ENCODE results near the gene PRKAR1B. TPM values are rescaled to one million over a fixed set of nuclear protein-coding genes. Genes with fewer than 3 reads are reported as not detected.
"Not testable (repeated sequence)": the region's sequence is repeated elsewhere in the genome, so short reads cannot be mapped to it uniquely, and the experiment has no call there.

PRKAR1B gene
- total and polyA plus RNA-seq, 5 donors: 20.7 to 38.3 (median 23.8) TPM

DNA sequence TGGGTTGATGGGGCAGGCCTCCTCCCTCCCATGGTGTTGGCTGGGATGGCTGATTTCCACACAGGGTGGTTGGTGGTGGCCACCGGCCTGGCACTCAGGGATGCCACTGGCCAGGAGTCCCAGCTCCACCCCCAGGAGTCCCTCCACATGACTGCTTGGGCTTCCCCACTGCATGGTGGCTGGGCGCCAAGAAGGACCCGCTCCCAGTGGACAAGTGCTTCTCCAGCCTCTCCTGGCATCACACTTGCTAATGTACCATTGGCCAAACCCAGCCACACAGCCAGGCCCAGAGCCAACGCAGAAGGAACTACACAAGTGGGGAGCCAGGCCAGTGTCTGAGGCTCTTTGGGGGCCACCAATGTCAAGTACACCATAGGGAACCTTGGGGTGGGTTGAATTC lies 74.2 kb downstream of the PRKAR1B start:
- ATAC-seq (no peak), DNase-seq (peak in 2 of 3 donors; percentile 36 to 56)
- H3K4me1 ChIP-seq (ENCODE audit: control insufficient read depth, insufficient read depth, low read length): no peaks in the 10 kb centered on the region
- 98% methylated on average over 4 of the region's 4 CpGs for WGBS
- H3K9me3 ChIP-seq (ENCODE audit: control insufficient read depth, low read length): no peaks in the 10 kb centered on the region
- intact Hi-C loops (cut with DNase I): loop anchor here in 3 of 4 donors (10.0 kb wide), 2 partner anchors 128 to 138 kb away; partner anchors contain the start of gene PDGFA (in 1 of the 3)
- no peak overlapping the region for H3K27ac ChIP-seq (ENCODE audit: low read length)
- H3K27me3 ChIP-seq (ENCODE audit: control insufficient read depth, insufficient read depth): no peaks in the 10 kb centered on the region
- no peak overlapping the region for H3K4me3 ChIP-seq (ENCODE audit: low read length)

DNA sequence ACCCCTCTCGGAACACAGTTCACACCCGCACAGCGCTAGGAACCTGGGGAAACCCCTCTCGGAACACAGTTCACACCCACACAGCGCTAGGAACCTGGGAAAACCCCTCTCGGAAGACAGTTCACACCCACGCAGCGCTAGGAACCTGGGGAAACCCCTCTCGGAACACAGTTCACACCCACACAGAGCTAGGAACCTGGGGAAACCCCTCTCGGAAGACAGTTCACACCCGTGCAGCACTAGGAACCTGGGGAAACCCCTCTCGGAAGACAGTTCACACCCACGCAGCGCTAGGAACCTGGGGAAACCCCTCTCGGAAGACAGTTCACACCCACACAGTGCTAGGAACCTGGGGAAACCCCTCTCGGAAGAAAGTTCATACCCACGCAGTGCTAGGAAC lies 74.9 kb downstream of the PRKAR1B start:
- intact Hi-C loops (cut with DNase I): loop anchor here in 3 of 4 donors (10.0 kb wide), 2 partner anchors 127 to 137 kb away; partner anchors contain the start of gene PDGFA (in 1 of the 3)
- WGBS: 96% methylated on average over 17 of the region's 17 CpGs
- DNase-seq: peak in 1 of 3 donors; percentile 10

DNA sequence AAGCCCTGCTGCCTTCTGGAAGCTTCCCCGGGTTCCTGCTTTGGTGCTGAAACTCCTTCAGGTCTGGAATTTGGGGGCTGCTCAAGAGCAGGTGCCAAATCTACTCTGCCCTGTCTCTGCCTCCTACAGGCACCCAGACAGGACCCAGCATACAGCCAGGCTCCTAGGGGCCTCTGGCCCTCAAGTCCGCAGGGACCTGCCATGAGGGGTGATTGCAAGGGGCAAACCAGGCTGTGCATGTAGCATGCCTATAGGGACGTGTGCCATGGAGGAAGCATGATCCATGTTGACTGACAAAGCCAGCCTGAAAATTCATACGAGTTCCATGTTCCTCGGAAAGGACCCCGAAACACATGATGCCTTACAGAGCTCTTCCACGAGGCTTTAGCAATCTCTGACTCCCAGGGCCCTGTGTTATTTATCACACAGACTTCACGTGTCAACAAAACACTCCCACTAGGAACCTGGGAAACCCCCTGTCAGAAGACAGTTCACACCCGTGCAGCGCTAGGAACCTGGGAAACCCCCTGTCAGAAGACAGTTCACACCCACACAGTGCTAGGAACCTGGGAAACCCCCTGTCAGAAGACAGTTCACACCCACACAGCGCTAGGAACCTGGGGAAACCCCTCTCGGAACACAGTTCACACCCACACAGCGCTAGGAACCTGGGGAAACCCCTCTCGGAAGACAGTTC lies 75.9 kb downstream of the PRKAR1B start:
- ATAC-seq: peak in 1 of 2 donors; percentile 13
- peak overlapping the region; percentile 30 for H3K27ac ChIP-seq (ENCODE audit: low read length)
- WGBS: 91% methylated on average over 14 of the region's 14 CpGs
- intact Hi-C loops (cut with DNase I): loop anchor here in 3 of 4 donors (10.0 kb wide), 2 partner anchors 126 to 136 kb away; partner anchors contain the start of gene PDGFA (in 1 of the 3)
- no peak overlapping the region for H3K4me3 ChIP-seq (ENCODE audit: low read length)
- no peaks in the 10 kb centered on the region for H3K27me3 ChIP-seq (ENCODE audit: control insufficient read depth, insufficient read depth)
- no peaks in the 10 kb centered on the region for H3K9me3 ChIP-seq (ENCODE audit: control insufficient read depth, low read length)
- DNase-seq: peak in 1 of 3 donors; percentile 4
- no peaks in the 10 kb centered on the region for H3K4me1 ChIP-seq (ENCODE audit: control insufficient read depth, insufficient read depth, low read length)

More for the DNA sequence above, 74.9 kb downstream of the PRKAR1B start:
- H3K9me3 ChIP-seq (ENCODE audit: control insufficient read depth, low read length); H3K27me3 ChIP-seq (ENCODE audit: control insufficient read depth, insufficient read depth); H3K27ac ChIP-seq (ENCODE audit: low read length); H3K4me3 ChIP-seq (ENCODE audit: low read length); H3K4me1 ChIP-seq (ENCODE audit: control insufficient read depth, insufficient read depth, low read length); ATAC-seq: not testable (repeated sequence)

DNA sequence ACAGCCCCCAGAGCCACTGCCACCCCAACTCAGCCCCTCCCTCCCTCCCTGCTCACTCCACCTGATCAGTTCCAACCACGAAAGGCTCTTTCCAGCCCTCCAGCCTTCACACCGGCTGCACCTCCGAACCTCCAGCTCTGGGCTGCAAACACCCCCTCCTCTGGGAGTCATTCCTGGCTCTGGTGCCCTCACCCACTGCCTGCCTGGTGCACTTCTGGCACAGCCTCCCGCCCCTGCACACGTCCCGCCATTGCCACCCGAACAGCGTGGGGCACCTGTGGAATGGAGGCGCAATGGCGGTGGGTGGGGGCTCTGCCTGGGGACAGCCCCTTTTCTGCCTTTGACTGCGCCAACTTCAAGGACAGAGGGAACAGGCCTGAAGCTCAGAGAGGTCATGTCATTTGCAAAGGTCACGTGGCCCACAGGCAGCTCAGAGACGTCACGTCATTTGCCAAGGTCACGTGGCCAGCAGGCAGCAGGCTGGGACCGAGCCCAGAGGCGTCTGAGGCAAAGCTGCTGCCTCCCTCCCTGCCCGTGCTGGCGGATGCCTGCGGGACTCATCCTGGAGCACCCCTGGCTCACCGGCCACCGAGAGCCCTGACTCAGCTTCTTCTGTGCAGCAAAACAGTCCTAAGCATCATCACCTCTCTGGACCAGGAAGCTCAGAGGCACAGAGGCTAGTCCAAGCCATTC lies 76.6 kb downstream of the PRKAR1B start:
- WGBS: 70% methylated on average over 22 of the region's 22 CpGs
- Histone ChIP-seq H3K27ac (ENCODE audit: low read length) (peak overlapping the region; percentile 30), H3K9me3 (ENCODE audit: control insufficient read depth, low read length) (no peaks in the 10 kb centered on the region), H3K4me3 (ENCODE audit: low read length) (no peak overlapping the region), H3K27me3 (ENCODE audit: control insufficient read depth, insufficient read depth) (no peaks in the 10 kb centered on the region), H3K4me1 (ENCODE audit: control insufficient read depth, insufficient read depth, low read length) (no peaks in the 10 kb centered on the region)
- intact Hi-C loops (cut with DNase I): loop anchor here in 3 of 4 donors (10.0 kb wide), 2 partner anchors 126 to 136 kb away; partner anchors contain the start of gene PDGFA (in 1 of the 3)
- DNase-seq (peak; percentile 64 to 85 (median 84)), ATAC-seq (peak; percentile 89 to 91)

DNA sequence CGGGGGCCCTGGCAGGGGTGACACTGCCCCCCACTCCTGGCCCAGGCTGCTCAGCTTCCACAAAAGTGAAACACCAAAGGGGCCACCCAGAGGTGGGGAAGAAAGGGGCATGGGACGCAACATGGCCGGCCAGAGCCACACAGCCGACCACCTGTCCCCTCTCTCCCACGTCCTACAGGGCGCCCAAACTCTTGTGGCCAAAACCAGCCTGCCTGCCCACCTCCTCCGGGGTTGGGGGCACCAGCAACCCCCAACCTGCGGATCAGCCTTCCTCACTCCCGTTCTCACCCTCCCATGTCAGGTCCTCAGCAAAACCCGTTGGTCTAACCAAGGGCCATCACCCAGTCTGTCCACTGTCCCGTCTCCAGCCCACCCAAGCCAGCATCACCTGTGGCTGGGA lies 80.1 kb downstream of the PRKAR1B start:
- DNase-seq (peak in 2 of 3 donors; percentile 24 to 46), ATAC-seq (no peak)
- intact Hi-C loops (cut with DNase I): loop anchor here in 1 of 4 donors (10.0 kb wide), 1 partner anchor 322 kb away; no protein-coding TSS in a partner anchor

DNA sequence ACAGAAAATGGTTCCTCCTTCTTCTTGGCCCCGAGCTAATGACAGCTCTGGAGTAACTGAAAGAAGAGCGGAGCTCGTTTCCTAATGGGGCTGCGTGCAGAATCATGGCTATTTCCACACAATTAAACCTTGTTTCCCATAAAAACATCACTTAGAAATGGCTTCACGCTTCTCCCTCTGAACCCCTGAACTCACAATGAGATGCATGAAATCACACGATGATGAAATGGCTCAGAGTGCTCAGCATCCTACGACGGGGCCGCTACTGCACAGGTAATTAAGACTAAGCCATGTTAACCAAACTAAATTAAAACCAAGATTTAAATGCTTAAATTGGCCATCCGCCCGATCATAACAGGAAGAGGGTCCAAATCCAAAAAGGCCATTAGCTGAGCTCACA lies 80.6 kb downstream of the PRKAR1B start:
- Histone ChIP-seq H3K4me1 (ENCODE audit: control insufficient read depth, insufficient read depth, low read length) (no peaks in the 10 kb centered on the region), H3K27me3 (ENCODE audit: control insufficient read depth, insufficient read depth) (no peaks in the 10 kb centered on the region), H3K9me3 (ENCODE audit: control insufficient read depth, low read length) (no peaks in the 10 kb centered on the region), H3K4me3 (ENCODE audit: low read length) (no peak overlapping the region), H3K27ac (ENCODE audit: low read length) (no peak overlapping the region)
- DNase-seq (no peak), ATAC-seq (no peak)
- intact Hi-C loops (cut with DNase I): loop anchor here in 1 of 4 donors (10.0 kb wide), 1 partner anchor 322 kb away; no protein-coding TSS in a partner anchor
- 84% methylated on average over 11 of the region's 11 CpGs for WGBS

More for the DNA sequence above, 80.1 kb downstream of the PRKAR1B start:
- WGBS: 97% methylated on average over 11 of the region's 11 CpGs
- Histone ChIP-seq H3K27me3 (ENCODE audit: control insufficient read depth, insufficient read depth) (no peaks in the 10 kb centered on the region), H3K4me3 (ENCODE audit: low read length) (no peak overlapping the region), H3K27ac (ENCODE audit: low read length) (no peak overlapping the region), H3K4me1 (ENCODE audit: control insufficient read depth, insufficient read depth, low read length) (no peaks in the 10 kb centered on the region), H3K9me3 (ENCODE audit: control insufficient read depth, low read length) (no peaks in the 10 kb centered on the region)

DNA sequence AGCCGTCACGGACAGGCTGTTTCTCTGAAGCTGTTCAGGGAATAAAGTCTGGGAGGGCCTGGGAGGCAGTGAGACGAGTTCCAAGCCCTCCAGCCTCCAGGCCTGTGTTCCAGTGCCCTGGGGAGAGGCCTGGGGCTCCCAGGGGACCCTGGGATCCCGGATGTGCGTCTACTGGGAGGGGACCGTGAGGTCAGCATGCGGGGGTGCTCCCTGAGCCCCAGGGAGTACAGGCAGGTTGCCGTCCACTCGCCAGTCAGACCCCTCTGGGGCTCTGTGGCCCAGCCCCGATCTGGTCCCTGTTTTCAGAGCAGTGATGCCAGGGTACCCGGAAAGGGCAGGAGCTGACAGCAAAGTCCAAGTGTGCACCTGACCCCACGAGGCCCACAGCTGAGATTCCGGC lies 81.5 kb downstream of the PRKAR1B start:
- Histone ChIP-seq H3K4me3 (ENCODE audit: low read length) (no peak overlapping the region), H3K9me3 (ENCODE audit: control insufficient read depth, low read length) (no peaks in the 10 kb centered on the region), H3K27ac (ENCODE audit: low read length) (no peak overlapping the region), H3K4me1 (ENCODE audit: control insufficient read depth, insufficient read depth, low read length) (no peaks in the 10 kb centered on the region), H3K27me3 (ENCODE audit: control insufficient read depth, insufficient read depth) (no peaks in the 10 kb centered on the region)
- DNase-seq (peak in 2 of 3 donors; percentile 7 to 50), ATAC-seq (no peak)
- 91% methylated on average over 13 of the region's 13 CpGs for WGBS
- intact Hi-C loops (cut with DNase I): loop anchor here in 1 of 4 donors (10.0 kb wide), 1 partner anchor 321 kb away; no protein-coding TSS in a partner anchor

DNA sequence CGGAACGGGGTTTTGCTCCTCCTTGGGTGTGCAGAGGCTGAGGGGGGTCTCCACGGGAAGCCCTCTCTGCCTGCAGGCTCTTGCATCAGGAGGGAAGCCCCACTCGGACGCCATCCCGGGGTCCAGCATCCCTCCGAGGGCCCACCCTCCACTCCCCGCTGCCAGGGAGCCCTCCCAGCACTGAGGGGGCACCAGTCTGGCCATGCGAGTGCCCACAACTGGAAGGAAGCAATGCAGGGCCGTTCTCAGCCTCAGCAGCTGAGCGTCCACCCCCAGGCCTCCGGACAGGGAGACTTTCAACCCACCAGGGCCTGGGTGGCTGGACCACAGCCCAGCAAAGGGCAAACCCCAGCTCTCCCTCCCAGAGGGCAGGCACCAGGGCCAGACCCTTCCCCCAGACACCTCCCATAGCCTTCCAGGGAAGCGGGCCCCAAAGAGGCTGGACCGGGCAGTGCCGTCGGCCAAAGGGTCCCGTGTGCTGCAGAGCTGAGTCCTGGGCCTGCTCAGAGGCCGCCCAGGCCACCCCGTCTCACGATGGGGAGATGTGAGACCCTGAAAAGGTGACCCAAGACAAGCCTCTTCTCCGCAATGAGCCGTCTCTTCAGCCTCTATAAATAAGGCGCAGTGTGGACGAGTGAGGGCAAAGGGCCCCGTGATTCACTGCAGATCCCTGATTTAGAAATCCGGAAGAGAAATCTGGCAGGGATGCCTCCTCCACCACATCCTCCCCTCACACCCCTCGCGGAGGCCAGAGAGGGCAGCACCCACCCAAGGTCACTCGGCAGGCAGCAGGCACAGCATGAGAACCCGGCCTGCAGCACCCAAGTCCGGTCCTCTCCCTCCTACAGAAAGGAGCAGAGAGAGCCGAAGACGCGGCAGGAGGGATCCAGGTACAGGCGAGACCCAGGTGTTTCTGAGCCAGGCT lies 82.4 kb downstream of the PRKAR1B start:
- ATAC-seq: peak; percentile 50 to 79

DNA sequence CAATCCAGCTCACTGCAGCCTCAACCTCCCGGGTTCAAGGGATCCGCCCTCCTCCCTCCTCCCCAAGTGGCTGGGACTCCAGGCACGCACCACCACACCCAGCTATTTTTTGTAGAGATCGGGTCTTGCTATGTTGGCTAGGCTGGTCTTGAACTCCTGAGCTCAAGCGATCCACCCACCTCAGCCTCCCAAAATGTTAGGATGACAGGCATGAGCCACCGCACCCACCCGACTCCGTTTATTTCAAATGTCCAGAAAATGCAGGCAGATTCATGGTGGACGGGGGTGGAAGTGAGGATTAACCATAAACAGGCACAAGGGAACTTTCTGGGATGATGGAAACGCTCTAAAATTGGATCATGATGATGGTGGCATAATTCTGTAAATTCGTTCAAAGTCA lies 85.1 kb downstream of the PRKAR1B start:
- 95% methylated on average over 11 of the region's 11 CpGs for WGBS
- intact Hi-C loops (cut with DNase I): loop anchor here in 1 of 4 donors (10.0 kb wide), 1 partner anchor 317 kb away; no protein-coding TSS in a partner anchor
- Histone ChIP-seq H3K27ac (ENCODE audit: low read length) (no peak overlapping the region), H3K9me3 (ENCODE audit: control insufficient read depth, low read length) (no peaks in the 10 kb centered on the region), H3K27me3 (ENCODE audit: control insufficient read depth, insufficient read depth) (no peaks in the 10 kb centered on the region), H3K4me1 (ENCODE audit: control insufficient read depth, insufficient read depth, low read length) (no peaks in the 10 kb centered on the region), H3K4me3 (ENCODE audit: low read length) (no peak overlapping the region)
- peak in 1 of 3 donors; percentile 7 for DNase-seq
- ATAC-seq: no peak

More for the DNA sequence above, 82.4 kb downstream of the PRKAR1B start:
- Histone ChIP-seq H3K4me1 (ENCODE audit: control insufficient read depth, insufficient read depth, low read length) (no peaks in the 10 kb centered on the region), H3K27ac (ENCODE audit: low read length) (no peak overlapping the region), H3K9me3 (ENCODE audit: control insufficient read depth, low read length) (no peaks in the 10 kb centered on the region), H3K4me3 (ENCODE audit: low read length) (no peak overlapping the region), H3K27me3 (ENCODE audit: control insufficient read depth, insufficient read depth) (no peaks in the 10 kb centered on the region)
- DNase-seq: peak in 2 of 3 donors; percentile 60 to 75
- intact Hi-C loops (cut with DNase I): loop anchor here in 1 of 4 donors (10.0 kb wide), 1 partner anchor 320 kb away; no protein-coding TSS in a partner anchor
- WGBS: 84% methylated on average over 35 of the region's 35 CpGs

DNA sequence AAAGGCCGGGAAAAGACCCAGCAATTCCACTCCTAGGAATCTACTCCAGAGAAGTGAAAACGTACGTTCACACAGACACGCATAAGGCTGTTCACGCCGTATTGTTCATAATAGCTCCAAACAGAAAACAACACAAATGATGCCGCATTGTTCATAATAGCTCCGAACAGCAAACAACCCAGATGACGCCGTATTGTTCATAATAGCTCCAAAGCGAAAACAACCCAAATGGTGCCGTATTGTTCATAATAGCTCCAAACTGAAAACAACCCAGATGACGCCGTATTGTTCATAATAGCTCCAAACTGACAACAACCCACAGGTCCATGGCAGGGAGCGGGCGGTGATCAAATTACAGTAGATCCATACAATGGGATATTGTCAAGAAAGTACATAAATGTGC lies 85.8 kb downstream of the PRKAR1B start:
- intact Hi-C loops (cut with DNase I): loop anchor here in 1 of 4 donors (10.0 kb wide), 1 partner anchor 316 kb away; no protein-coding TSS in a partner anchor
- Histone ChIP-seq H3K27ac (ENCODE audit: low read length) (no peak overlapping the region), H3K4me3 (ENCODE audit: low read length) (no peak overlapping the region), H3K9me3 (ENCODE audit: control insufficient read depth, low read length) (no peaks in the 10 kb centered on the region), H3K4me1 (ENCODE audit: control insufficient read depth, insufficient read depth, low read length) (no peaks in the 10 kb centered on the region), H3K27me3 (ENCODE audit: control insufficient read depth, insufficient read depth) (no peaks in the 10 kb centered on the region)
- DNase-seq (peak in 1 of 3 donors; percentile 6), ATAC-seq (no peak)
- WGBS: 82% methylated on average over 16 of the region's 16 CpGs

Data from right cardiac atrium (tissue), 5 donors.